ENCODE results near the gene SLC5A12.

The SLC5A12 gene

DNA sequence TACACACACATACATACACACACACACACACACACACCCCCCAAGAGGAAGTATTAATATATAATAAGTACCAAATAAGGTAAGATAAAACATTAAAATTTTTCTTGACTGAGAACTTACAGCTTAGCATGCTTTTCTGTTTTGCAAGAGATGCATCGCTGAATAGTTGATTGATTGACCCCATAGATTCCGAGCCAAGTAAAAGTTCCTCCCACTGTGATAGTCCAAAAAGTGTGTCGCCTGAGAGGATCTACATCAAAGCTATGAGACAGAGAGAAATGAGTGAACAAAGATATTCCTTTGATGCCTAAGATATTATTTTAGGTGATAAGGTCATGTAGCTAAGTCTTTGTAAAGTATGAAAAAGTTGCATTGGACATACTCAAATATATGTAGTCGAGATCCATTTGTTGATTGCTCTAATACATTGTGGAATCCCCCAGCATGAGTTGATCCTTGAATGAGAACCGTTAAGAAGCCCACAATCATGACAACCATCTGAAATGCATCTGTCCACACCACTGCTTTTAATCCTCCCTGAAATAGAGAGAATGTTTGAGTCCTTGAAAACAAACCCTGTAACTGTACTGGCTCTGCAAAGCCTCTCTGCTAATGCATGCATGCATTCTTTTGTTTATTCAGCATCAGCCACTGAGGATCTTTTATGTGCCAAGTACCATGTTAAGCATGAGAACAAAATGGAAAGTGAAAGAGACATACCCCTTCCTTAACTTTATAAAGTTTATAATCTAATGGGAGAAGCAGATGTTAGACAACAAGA is 18.3 kb downstream of the SLC5A12 start:
- H3K36me3 ChIP-seq (ENCODE audit: control insufficient read depth, insufficient read depth, low read length), result no peaks in the 10 kb centered on the region
- no peaks in the 10 kb centered on the region for H3K9me3 ChIP-seq (ENCODE audit: control insufficient read depth, low read length)
- H3K4me3 ChIP-seq (ENCODE audit: insufficient read depth, low read depth, low read length, poor library complexity, severe bottlenecking), result no peak overlapping the region
- no peak overlapping the region for H3K27ac ChIP-seq (ENCODE audit: insufficient read depth, low read length, poor library complexity, severe bottlenecking)
- H3K4me1 ChIP-seq (ENCODE audit: control insufficient read depth, insufficient read depth, low read length, poor library complexity, severe bottlenecking), result no peaks in the 10 kb centered on the region
- DNase-seq, result no peak
- H3K27me3 ChIP-seq (replicated peaks; ENCODE audit: control insufficient read depth, insufficient read depth, low read length, poor library complexity, severe bottlenecking), result no peaks in the 10 kb centered on the region

DNA sequence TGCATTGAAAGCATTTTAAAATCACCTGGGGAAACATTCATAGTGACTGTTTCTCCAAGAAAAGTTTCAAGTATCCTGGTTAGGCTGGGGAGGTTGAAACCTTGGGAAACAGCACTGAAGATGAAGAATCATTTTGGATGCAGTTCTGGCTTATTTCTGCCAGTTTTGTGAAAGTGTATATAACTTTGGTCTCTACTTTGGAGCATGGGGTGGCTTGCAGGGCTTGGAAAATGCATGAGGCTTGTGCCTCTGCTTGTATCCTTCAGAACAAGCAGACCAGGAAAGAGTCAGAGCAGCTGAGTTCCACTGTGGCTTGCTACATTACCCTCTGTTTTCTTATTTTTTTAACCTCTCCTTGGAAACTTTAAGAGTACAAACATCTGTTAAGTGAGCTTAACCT is 19.5 kb downstream of the SLC5A12 start:
- H3K27ac ChIP-seq (ENCODE audit: insufficient read depth, low read length, poor library complexity, severe bottlenecking), result no peak overlapping the region
- H3K4me3 ChIP-seq (ENCODE audit: insufficient read depth, low read depth, low read length, poor library complexity, severe bottlenecking), result no peak overlapping the region
- DNase-seq, result no peak
- no peaks in the 10 kb centered on the region for H3K9me3 ChIP-seq (ENCODE audit: control insufficient read depth, low read length)
- no peaks in the 10 kb centered on the region for H3K27me3 ChIP-seq (replicated peaks; ENCODE audit: control insufficient read depth, insufficient read depth, low read length, poor library complexity, severe bottlenecking)
- H3K36me3 ChIP-seq (ENCODE audit: control insufficient read depth, insufficient read depth, low read length), result no peaks in the 10 kb centered on the region
- no peaks in the 10 kb centered on the region for H3K4me1 ChIP-seq (ENCODE audit: control insufficient read depth, insufficient read depth, low read length, poor library complexity, severe bottlenecking)

DNA sequence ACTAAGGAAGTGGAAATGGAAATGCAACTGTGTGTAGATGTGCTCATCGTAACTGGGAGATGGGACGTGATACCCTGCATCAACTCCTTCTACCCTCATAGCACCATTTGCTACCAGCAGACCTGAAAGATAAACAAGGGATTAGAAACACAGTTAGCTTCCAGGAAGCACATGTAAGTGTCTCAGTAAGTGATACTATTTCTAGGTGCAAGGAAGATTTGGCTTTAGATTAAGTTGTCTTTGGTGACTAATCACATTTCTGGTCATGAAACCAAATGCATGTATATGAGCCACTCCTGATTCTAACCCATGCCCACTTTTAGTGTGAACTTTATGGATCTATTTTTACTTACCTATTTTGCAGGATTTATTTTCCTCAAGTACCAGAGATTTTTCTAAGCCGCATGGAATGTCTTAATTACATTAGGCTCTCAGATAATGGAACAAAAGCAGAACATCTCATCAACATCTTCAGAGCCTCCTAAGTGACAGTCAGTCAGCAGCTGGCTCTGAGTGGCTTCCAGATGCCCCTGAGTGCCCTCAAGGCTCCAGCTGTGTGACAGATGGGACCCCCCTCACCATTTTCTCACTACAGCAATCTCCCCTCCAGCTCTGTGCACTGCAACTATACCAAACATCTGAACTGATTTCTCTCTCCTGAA is 21.2 kb downstream of the SLC5A12 start:
- DNase-seq, result no peak
- Histone ChIP-seq H3K27ac (ENCODE audit: insufficient read depth, low read length, poor library complexity, severe bottlenecking) (no peak overlapping the region), H3K27me3 (replicated peaks; ENCODE audit: control insufficient read depth, insufficient read depth, low read length, poor library complexity, severe bottlenecking) (no peaks in the 10 kb centered on the region), H3K4me1 (ENCODE audit: control insufficient read depth, insufficient read depth, low read length, poor library complexity, severe bottlenecking) (no peaks in the 10 kb centered on the region), H3K36me3 (ENCODE audit: control insufficient read depth, insufficient read depth, low read length) (no peaks in the 10 kb centered on the region), H3K9me3 (ENCODE audit: control insufficient read depth, low read length) (no peaks in the 10 kb centered on the region), H3K4me3 (ENCODE audit: insufficient read depth, low read depth, low read length, poor library complexity, severe bottlenecking) (no peak overlapping the region)

DNA sequence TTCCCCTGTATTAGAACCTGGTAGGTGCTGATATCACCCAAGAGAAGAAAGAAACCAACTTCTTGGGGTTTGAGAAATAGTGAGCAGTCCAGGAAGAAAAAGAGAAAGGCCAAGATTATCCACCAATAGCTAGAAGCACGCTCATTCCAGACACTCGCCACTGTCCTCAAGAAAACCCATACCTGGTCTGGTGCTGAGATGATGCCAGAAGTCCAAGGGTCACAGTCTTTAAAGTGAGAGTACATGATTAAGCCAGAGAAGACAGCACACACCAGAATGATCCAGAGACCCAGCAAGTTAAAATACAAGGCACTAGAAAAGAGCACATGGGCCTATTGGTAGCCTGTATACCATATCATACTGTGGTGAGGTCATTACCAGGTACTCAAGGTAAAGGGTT is 23.6 kb downstream of the SLC5A12 start:
- DNase-seq, result no peak
- H3K36me3 ChIP-seq (ENCODE audit: control insufficient read depth, insufficient read depth, low read length), result no peaks in the 10 kb centered on the region
- no peak overlapping the region for H3K27ac ChIP-seq (ENCODE audit: insufficient read depth, low read length, poor library complexity, severe bottlenecking)
- H3K9me3 ChIP-seq (ENCODE audit: control insufficient read depth, low read length), result no peaks in the 10 kb centered on the region
- no peaks in the 10 kb centered on the region for H3K4me1 ChIP-seq (ENCODE audit: control insufficient read depth, insufficient read depth, low read length, poor library complexity, severe bottlenecking)
- H3K4me3 ChIP-seq (ENCODE audit: insufficient read depth, low read depth, low read length, poor library complexity, severe bottlenecking), result no peak overlapping the region
- H3K27me3 ChIP-seq (replicated peaks; ENCODE audit: control insufficient read depth, insufficient read depth, low read length, poor library complexity, severe bottlenecking), result no peaks in the 10 kb centered on the region

DNA sequence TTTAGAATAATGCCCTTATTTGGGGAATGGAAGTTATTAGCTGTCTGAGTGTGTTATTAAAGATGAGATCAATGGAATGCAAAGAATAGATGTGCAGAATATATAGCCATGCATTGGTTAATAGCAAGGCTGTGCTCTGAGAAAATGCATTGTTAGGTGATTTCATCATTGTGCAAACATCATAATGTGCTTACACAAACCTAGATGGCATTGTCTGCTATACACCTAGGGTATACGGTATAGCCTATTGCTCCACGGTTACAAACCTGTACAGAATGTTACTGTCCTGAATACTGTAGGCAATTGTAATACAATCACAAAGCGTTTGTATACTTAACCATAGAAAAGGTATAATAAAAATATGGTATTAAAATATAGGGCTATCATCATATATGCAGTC is 25.5 kb downstream of the SLC5A12 start:
- H3K36me3 ChIP-seq (ENCODE audit: control insufficient read depth, insufficient read depth, low read length), result no peaks in the 10 kb centered on the region
- no peaks in the 10 kb centered on the region for H3K9me3 ChIP-seq (ENCODE audit: control insufficient read depth, low read length)
- no peak overlapping the region for H3K4me3 ChIP-seq (ENCODE audit: insufficient read depth, low read depth, low read length, poor library complexity, severe bottlenecking)
- no peak overlapping the region for H3K27ac ChIP-seq (ENCODE audit: insufficient read depth, low read length, poor library complexity, severe bottlenecking)
- H3K4me1 ChIP-seq (ENCODE audit: control insufficient read depth, insufficient read depth, low read length, poor library complexity, severe bottlenecking), result no peaks in the 10 kb centered on the region
- H3K27me3 ChIP-seq (replicated peaks; ENCODE audit: control insufficient read depth, insufficient read depth, low read length, poor library complexity, severe bottlenecking), result no peaks in the 10 kb centered on the region
- no peak for DNase-seq

DNA sequence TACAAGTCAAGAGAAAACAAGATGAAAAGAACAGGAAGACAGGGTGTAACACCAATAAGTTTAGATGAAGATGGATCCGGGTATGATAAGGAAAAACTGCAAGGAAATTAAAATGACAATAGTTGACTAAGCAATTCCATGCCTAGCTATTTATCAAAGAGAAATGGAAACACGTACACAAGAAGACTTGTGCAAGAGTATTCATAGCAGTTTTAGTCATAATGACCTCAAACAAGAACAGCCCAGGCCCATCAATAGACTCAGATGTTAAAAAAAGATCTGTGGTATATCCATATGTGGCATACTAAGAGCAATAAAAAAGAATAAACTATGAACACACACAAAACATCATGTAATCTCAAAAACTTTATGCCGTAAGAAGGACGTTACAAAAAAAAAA is 33.2 kb downstream of the SLC5A12 start:
- no peaks in the 10 kb centered on the region for H3K36me3 ChIP-seq (ENCODE audit: control insufficient read depth, insufficient read depth, low read length)

DNA sequence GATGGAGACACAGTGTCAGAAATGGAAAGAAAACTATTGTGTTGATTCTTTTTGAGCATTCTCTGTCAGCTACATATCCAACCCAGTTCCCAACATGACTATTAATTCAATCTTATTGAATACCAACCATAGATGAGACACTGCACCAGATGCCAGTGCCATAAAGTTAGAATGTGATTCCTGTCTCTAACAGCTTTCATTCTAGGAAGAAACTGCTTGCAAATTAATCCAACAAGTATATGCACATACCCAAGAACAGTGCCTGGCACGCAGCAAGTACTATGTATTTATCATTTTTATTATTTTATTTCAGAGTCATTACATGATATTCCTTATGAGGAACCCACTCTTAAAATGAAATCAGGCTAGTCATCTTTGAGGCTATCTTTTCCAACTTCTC is 34.5 kb downstream of the SLC5A12 start:
- H3K4me3 ChIP-seq (ENCODE audit: insufficient read depth, low read depth, low read length, poor library complexity, severe bottlenecking), result no peak overlapping the region
- H3K36me3 ChIP-seq (ENCODE audit: control insufficient read depth, insufficient read depth, low read length), result no peaks in the 10 kb centered on the region
- no peak for DNase-seq
- no peaks in the 10 kb centered on the region for H3K27me3 ChIP-seq (replicated peaks; ENCODE audit: control insufficient read depth, insufficient read depth, low read length, poor library complexity, severe bottlenecking)
- H3K9me3 ChIP-seq (ENCODE audit: control insufficient read depth, low read length), result no peaks in the 10 kb centered on the region
- H3K27ac ChIP-seq (ENCODE audit: insufficient read depth, low read length, poor library complexity, severe bottlenecking), result no peak overlapping the region
- H3K4me1 ChIP-seq (ENCODE audit: control insufficient read depth, insufficient read depth, low read length, poor library complexity, severe bottlenecking), result no peaks in the 10 kb centered on the region

More for the DNA sequence above, 33.2 kb downstream of the SLC5A12 start:
- Histone ChIP-seq H3K4me3 (ENCODE audit: insufficient read depth, low read depth, low read length, poor library complexity, severe bottlenecking) (no peak overlapping the region), H3K27me3 (replicated peaks; ENCODE audit: control insufficient read depth, insufficient read depth, low read length, poor library complexity, severe bottlenecking) (no peaks in the 10 kb centered on the region), H3K9me3 (ENCODE audit: control insufficient read depth, low read length) (no peaks in the 10 kb centered on the region), H3K27ac (ENCODE audit: insufficient read depth, low read length, poor library complexity, severe bottlenecking) (no peak overlapping the region), H3K4me1 (ENCODE audit: control insufficient read depth, insufficient read depth, low read length, poor library complexity, severe bottlenecking) (no peaks in the 10 kb centered on the region)
- no peak for DNase-seq

DNA sequence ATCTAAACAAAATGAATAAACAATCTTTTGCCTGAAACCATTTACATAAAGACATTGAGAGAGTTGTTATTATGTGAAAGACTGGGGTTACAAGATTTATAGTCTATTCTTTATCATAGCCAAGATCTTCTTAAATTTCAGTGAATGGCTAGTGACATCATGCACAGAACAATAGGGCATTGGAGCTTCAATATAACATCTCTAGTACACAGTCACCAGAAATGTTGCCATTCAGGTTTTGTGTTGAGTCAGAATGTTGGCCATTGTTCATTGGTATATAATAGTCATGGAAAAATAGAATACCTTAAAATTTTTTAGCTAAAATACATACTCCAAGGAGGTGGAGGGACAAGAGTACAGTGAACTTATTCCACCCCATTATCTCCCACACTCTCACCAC is 44.3 kb downstream of the SLC5A12 start:
- H3K36me3 ChIP-seq (ENCODE audit: control insufficient read depth, insufficient read depth, low read length), result no peaks in the 10 kb centered on the region
- no peaks in the 10 kb centered on the region for H3K4me1 ChIP-seq (ENCODE audit: control insufficient read depth, insufficient read depth, low read length, poor library complexity, severe bottlenecking)
- H3K9me3 ChIP-seq (ENCODE audit: control insufficient read depth, low read length), result no peaks in the 10 kb centered on the region
- no peak for DNase-seq
- no peaks in the 10 kb centered on the region for H3K27me3 ChIP-seq (replicated peaks; ENCODE audit: control insufficient read depth, insufficient read depth, low read length, poor library complexity, severe bottlenecking)
- no peak overlapping the region for H3K27ac ChIP-seq (ENCODE audit: insufficient read depth, low read length, poor library complexity, severe bottlenecking)
- H3K4me3 ChIP-seq (ENCODE audit: insufficient read depth, low read depth, low read length, poor library complexity, severe bottlenecking), result no peak overlapping the region

DNA sequence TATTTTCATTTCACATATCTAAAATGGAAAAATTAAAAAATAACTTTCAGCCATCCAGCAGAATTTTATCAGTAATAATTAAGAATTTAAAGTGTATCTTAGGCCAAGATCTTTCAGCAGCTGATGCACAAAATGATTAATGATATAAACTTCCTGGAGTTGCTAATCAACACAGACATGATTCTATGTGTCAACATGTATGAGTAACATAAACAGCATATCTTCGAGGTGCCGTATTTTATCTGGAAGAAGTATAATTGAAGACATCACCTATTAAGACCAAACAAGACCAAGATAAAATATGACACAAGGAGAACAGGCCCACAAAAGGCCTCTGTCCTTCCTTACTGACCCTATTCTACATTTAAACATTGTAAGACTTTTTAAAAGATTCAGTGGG is 45.2 kb downstream of the SLC5A12 start:
- Histone ChIP-seq H3K4me1 (ENCODE audit: control insufficient read depth, insufficient read depth, low read length, poor library complexity, severe bottlenecking) (no peaks in the 10 kb centered on the region), H3K4me3 (ENCODE audit: insufficient read depth, low read depth, low read length, poor library complexity, severe bottlenecking) (no peak overlapping the region), H3K9me3 (ENCODE audit: control insufficient read depth, low read length) (no peaks in the 10 kb centered on the region), H3K27me3 (replicated peaks; ENCODE audit: control insufficient read depth, insufficient read depth, low read length, poor library complexity, severe bottlenecking) (no peaks in the 10 kb centered on the region), H3K27ac (ENCODE audit: insufficient read depth, low read length, poor library complexity, severe bottlenecking) (no peak overlapping the region), H3K36me3 (ENCODE audit: control insufficient read depth, insufficient read depth, low read length) (no peaks in the 10 kb centered on the region)
- DNase-seq, result no peak

DNA sequence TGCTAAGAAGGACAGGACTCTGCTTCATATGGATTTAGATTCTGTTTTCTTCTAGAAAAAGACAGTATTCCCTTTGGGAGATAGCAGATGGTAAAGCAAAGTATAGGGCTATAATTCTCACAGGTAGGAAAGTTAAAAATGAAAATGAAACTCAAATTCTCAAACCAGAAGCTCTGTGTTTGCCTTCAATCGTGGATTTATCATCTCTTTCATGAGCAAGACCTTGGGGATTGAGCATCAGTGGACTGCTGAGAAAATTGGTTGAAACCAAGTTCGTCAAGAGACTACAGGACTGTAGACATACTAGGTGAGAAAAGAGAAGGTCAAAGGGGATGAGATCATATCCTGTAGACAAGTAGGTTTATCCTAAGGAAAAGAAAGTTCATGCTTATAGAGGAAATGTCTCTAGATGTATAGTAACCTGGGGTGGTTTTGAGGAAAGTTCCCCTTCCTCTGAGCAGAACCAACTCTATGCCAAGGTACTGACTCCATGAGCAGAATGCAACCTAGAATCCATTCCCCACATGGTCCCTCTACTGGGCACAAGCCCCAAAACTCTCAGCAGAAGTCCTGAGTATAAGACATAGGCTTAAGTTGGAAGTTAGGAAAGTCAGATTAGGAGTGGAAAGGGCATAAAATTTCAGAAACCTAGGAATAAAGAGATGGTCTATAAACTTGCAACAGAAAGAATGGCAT is 46.5 kb downstream of the SLC5A12 start:
- Histone ChIP-seq H3K9me3 (ENCODE audit: control insufficient read depth, low read length) (no peaks in the 10 kb centered on the region), H3K4me1 (ENCODE audit: control insufficient read depth, insufficient read depth, low read length, poor library complexity, severe bottlenecking) (no peaks in the 10 kb centered on the region), H3K27ac (ENCODE audit: insufficient read depth, low read length, poor library complexity, severe bottlenecking) (no peak overlapping the region), H3K36me3 (ENCODE audit: control insufficient read depth, insufficient read depth, low read length) (no peaks in the 10 kb centered on the region), H3K27me3 (replicated peaks; ENCODE audit: control insufficient read depth, insufficient read depth, low read length, poor library complexity, severe bottlenecking) (no peaks in the 10 kb centered on the region), H3K4me3 (ENCODE audit: insufficient read depth, low read depth, low read length, poor library complexity, severe bottlenecking) (no peak overlapping the region)
- no peak for DNase-seq

Measured in effector memory CD4-positive, alpha-beta T cell (primary cell).